D721Med (cell line): ENCODE results near the gene TPRN.

Experiments used
- DNase-seq: peaks from one replicate; pipeline ENCODE4 v3.0.0; 2011; ENCODE audit warnings: low spot score; ENCODE audit not compliant: insufficient read length
- FAIRE-seq: peaks from 2 replicates; lab custom pipeline; 2011; peaks lifted over from hg19 to GRCh38; lab: Jason Lieb, UNC
- TF ChIP-seq, protein P1 (sequence below): IDR thresholded peaks from 2 replicates; pipeline ENCODE4 v1.5.1; 2012; ENCODE audit warnings: mild to moderate bottlenecking, control low read depth; ENCODE audit not compliant: insufficient read depth; ENCODE audit errors: missing control alignments

Gene TPRN

GRCh38 chr9:137198051-137198901 is 2.3 kb downstream of the TPRN start:
- TF ChIP-seq, protein P1, sequence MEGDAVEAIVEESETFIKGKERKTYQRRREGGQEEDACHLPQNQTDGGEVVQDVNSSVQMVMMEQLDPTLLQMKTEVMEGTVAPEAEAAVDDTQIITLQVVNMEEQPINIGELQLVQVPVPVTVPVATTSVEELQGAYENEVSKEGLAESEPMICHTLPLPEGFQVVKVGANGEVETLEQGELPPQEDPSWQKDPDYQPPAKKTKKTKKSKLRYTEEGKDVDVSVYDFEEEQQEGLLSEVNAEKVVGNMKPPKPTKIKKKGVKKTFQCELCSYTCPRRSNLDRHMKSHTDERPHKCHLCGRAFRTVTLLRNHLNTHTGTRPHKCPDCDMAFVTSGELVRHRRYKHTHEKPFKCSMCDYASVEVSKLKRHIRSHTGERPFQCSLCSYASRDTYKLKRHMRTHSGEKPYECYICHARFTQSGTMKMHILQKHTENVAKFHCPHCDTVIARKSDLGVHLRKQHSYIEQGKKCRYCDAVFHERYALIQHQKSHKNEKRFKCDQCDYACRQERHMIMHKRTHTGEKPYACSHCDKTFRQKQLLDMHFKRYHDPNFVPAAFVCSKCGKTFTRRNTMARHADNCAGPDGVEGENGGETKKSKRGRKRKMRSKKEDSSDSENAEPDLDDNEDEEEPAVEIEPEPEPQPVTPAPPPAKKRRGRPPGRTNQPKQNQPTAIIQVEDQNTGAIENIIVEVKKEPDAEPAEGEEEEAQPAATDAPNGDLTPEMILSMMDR = no peak
- FAIRE-seq (no peak), DNase-seq (no peak)

DNA sequence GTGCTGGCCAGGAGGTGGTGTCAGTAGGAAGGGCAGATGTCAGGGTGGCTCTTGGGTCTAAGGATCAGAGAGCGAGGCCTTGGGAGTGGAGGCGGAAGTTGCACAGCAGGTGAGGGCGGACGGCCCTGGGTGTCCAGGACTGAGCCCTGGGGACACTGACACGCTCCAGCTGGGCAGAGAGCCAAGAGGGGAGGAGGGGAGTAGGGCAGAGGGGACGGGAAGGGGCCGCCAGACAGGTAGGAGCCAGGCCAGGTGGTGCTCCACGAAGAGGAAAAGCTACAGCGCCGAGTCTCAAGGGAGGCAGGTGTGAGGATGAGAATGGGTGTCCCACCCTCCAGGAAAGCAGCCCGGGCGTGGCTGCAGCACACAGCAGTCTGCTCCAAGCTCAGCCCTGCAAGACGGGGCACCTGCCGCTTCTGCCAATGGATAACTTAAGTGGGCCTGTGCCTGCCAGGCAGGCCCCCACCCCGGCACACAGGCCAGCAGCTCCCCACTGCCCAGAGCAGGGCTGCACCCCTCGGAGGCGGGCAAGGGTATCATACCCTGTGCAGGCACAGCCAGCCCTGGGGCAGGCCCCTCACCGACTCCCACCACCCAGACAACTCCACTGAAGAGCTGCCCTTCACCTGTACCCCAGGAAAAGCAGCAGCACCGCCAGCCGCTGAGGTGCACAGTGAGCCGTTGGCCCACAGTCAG is 4.9 kb downstream of the TPRN start:
- TF ChIP-seq, protein P1 = no peak
- DNase-seq (no peak), FAIRE-seq (no peak)

- DNase-seq = no peak
- TF ChIP-seq, protein P1 = no peak
- FAIRE-seq = no peak
Measured at GRCh38 chr9:137194909-137195308, 5.6 kb downstream of the TPRN start.

GRCh38 chr9:137194388-137194787 is 6.2 kb downstream of the TPRN start:
- TF ChIP-seq, protein P1 = no peak
- FAIRE-seq = no peak
- no peak for DNase-seq

- FAIRE-seq (no peak), DNase-seq (no peak)
- TF ChIP-seq, protein P1 = no peak
Measured at GRCh38 chr9:137193771-137194170, 6.8 kb downstream of the TPRN start.

- TF ChIP-seq, protein P1 = no peak
- no peak for DNase-seq
- FAIRE-seq = no peak
Measured at GRCh38 chr9:137192859-137193258, 7.7 kb downstream of the TPRN start.

- FAIRE-seq (no peak), DNase-seq (no peak)
- TF ChIP-seq, protein P1 = no peak
Measured at GRCh38 chr9:137192448-137192780, 8.1 kb downstream of the TPRN start.
